Measurements from ENCODE around the gene LAMB2. TPM values are rescaled to one million over a fixed set of nuclear protein-coding genes. Genes with fewer than 3 reads are reported as not detected.

Gene LAMB2
- total RNA-seq, 1 experiment from 2014 or later, result 118 TPM

- TF ChIP-seq ARID4B (CRISPR knock-in tag; IDR thresholded peaks at IDR 0.05; ENCODE audit: borderline replicate concordance) (peak; percentile 88; the same call in 1 of the 2 replicates), IRF1 (CRISPR knock-in tag; IDR thresholded peaks at IDR 0.05) (0 out of 2 replicates have a peak, but pooled peaks have one; percentile 56), CDX4 (CRISPR knock-in tag; IDR thresholded peaks at IDR 0.05; ENCODE audit: borderline replicate concordance) (no peak), ZNF138 (CRISPR knock-in tag; conservative IDR thresholded peaks at IDR 0.05) (no peak), ZNF512 (CRISPR knock-in tag; IDR thresholded peaks at IDR 0.05; ENCODE audit: borderline replicate concordance) (no peak), USF2 (CRISPR knock-in tag; IDR thresholded peaks at IDR 0.05) (no peak), SMAD4 (CRISPR knock-in tag; IDR thresholded peaks at IDR 0.05) (peak; percentile 34; the same call in 1 of the 2 replicates), FOXP4 (CRISPR knock-in tag; IDR thresholded peaks at IDR 0.05) (0 out of 2 replicates have a peak, but pooled peaks have one; percentile 12), NFATC4 (CRISPR knock-in tag; IDR thresholded peaks at IDR 0.05) (no peak), CREM (CRISPR knock-in tag; IDR thresholded peaks at IDR 0.05) (0 out of 2 replicates have a peak, but pooled peaks have one; percentile 10), ZBTB43 (CRISPR knock-in tag; IDR thresholded peaks at IDR 0.05) (peak; percentile 77), HMGXB4 (CRISPR knock-in tag; IDR thresholded peaks at IDR 0.05) (peak; percentile 84), NR2C2 (CRISPR knock-in tag; IDR thresholded peaks at IDR 0.05) (no peak), RORB (CRISPR knock-in tag; IDR thresholded peaks at IDR 0.05) (no peak), ZNF317 (CRISPR knock-in tag; IDR thresholded peaks at IDR 0.05; ENCODE audit: borderline replicate concordance, low read depth) (0 out of 2 replicates have a peak, but pooled peaks have one; percentile 44), PRDM15 (CRISPR knock-in tag; IDR thresholded peaks at IDR 0.05) (no peak), TEAD4 (CRISPR knock-in tag; IDR thresholded peaks at IDR 0.05) (no peak), MAX (CRISPR knock-in tag; IDR thresholded peaks at IDR 0.05) (peak; percentile 83), JAZF1 (CRISPR knock-in tag; IDR thresholded peaks at IDR 0.05) (no peak)
These were observed 38.4 kb upstream of the LAMB2 start, which contains the start of gene KLHDC8B (continued) for GRCh38 chr3:49171119-49171774.
